CD14-positive monocyte (primary cell): Measurements from ENCODE around the gene DNLZ. TPM values are rescaled to one million over a fixed set of nuclear protein-coding genes. Genes with fewer than 3 reads are reported as not detected.
A peak's percentile ranks its signal among the peaks of the same experiment; 100 is the strongest.

ENCODE experiments used
- DNase-seq, 3 donors: peaks; one replicate each; pipeline ENCODE4 v3.0.0-alpha.2; 2011 to 2022
- H2AFZ ChIP-seq: 2 replicates; pipeline ENCODE4 v1.6.0; 2012; ENCODE audit warnings: mild to moderate bottlenecking, low read depth, low read length, inconsistent platforms; ENCODE audit not compliant: insufficient read depth, poor library complexity, severe bottlenecking
- H3K27ac ChIP-seq, 2 donors: 1 replicate in 1 of 2; 2 replicates in 1 of 2; pipeline ENCODE4 v1.5.1; 2012 to 2013; ENCODE audit warnings: low read length in 2 of 2, control low read depth in 1 of 2, inconsistent platforms in 1 of 2, low read depth in 1 of 2, mild to moderate bottlenecking in 1 of 2
- H3K27me3 ChIP-seq, 2 donors: one replicate each; pipeline versions ENCODE4 v1.6.0 to v1.6.1; 2011 to 2013; ENCODE audit warnings: low read length in 2 of 2; ENCODE audit not compliant: control insufficient read depth in 2 of 2, insufficient read depth in 2 of 2
- H3K36me3 ChIP-seq, 2 donors: replicated peaks in 1 of 2; 1 replicate in 1 of 2; 2 replicates in 1 of 2; pipeline versions ENCODE4 v1.5.1 to v1.6.1; 2012 to 2013; ENCODE audit warnings: low read length in 2 of 2, control low read depth in 1 of 2, inconsistent platforms in 1 of 2, mild to moderate bottlenecking in 1 of 2; ENCODE audit not compliant: insufficient read depth in 2 of 2, control insufficient read depth in 1 of 2
- H3K4me1 ChIP-seq, 2 donors: 1 replicate in 1 of 2; 2 replicates in 1 of 2; pipeline versions ENCODE4 v1.5.1 to v1.6.1; 2012 to 2013; ENCODE audit warnings: low read length in 2 of 2, control low read depth in 1 of 2, inconsistent platforms in 1 of 2, mild to moderate bottlenecking in 1 of 2, moderate library complexity in 1 of 2; ENCODE audit not compliant: insufficient read depth in 2 of 2, control insufficient read depth in 1 of 2
- H3K4me2 ChIP-seq: replicated peaks from 2 replicates; pipeline ENCODE3; 2012; ENCODE audit warnings: low read length, moderate library complexity, mild to moderate bottlenecking; ENCODE audit not compliant: poor library complexity, severe bottlenecking; ENCODE audit errors: extremely low read depth
- H3K4me3 ChIP-seq, 3 experiments: fragments of 200-600 bp in 1 of 3; sonication (generic) in 1 of 3; replicated peaks in 1 of 3; 1 replicate in 2 of 3; 2 replicates in 1 of 3; pipeline ENCODE4 v1.5.1; 2011 to 2013; ENCODE audit warnings: low read length in 3 of 3, mild to moderate bottlenecking in 3 of 3, control low read depth in 2 of 3, low read depth in 2 of 3, inconsistent platforms in 1 of 3, moderate library complexity in 1 of 3
- H3K79me2 ChIP-seq: 2 replicates; pipeline ENCODE4 v1.6.0; 2012; ENCODE audit warnings: mild to moderate bottlenecking, control low read depth, inconsistent platforms, low read length, moderate library complexity; ENCODE audit not compliant: insufficient read depth
- H3K9ac ChIP-seq: 2 replicates; pipeline ENCODE4 v1.6.0; 2017; ENCODE audit warnings: low read length, mild to moderate bottlenecking; ENCODE audit not compliant: insufficient read depth, poor library complexity, severe bottlenecking
- H3K9me3 ChIP-seq, 2 donors: replicated peaks in 1 of 2; 1 replicate in 1 of 2; 2 replicates in 1 of 2; pipeline versions ENCODE4 v1.5.1 to v1.6.1; 2012 to 2013; ENCODE audit warnings: low read length in 2 of 2, control low read depth in 1 of 2; ENCODE audit not compliant: control insufficient read depth in 1 of 2, insufficient read depth in 1 of 2
- H4K20me1 ChIP-seq: 2 replicates; pipeline ENCODE4 v1.6.0; 2012; ENCODE audit warnings: mild to moderate bottlenecking, low read length, control low read depth, moderate library complexity; ENCODE audit not compliant: insufficient read depth
- H3K27ac Mint-ChIP-seq, 7 donors: one replicate each; pipeline ENCODE4 v1.8.0; 2020; ENCODE audit warnings: mild to moderate bottlenecking in 7 of 7, mixed read lengths in 7 of 7, moderate library complexity in 6 of 7, inconsistent platforms in 2 of 7
- H3K27me3 Mint-ChIP-seq, 3 donors: one replicate each; pipeline ENCODE4 v1.8.0; 2021 to 2022; ENCODE audit warnings: low read depth in 3 of 3, mild to moderate bottlenecking in 3 of 3, mixed read lengths in 3 of 3, moderate library complexity in 3 of 3, inconsistent platforms in 1 of 3
- H3K36me3 Mint-ChIP-seq, 2 donors: one replicate each; pipeline ENCODE4 v1.8.0; 2020; ENCODE audit warnings: mixed read lengths in 2 of 2, inconsistent platforms in 1 of 2, mild to moderate bottlenecking in 1 of 2
- H3K4me1 Mint-ChIP-seq: one replicate; pipeline ENCODE4 v1.8.0; 2020; ENCODE audit warnings: mild to moderate bottlenecking, mixed read lengths
- H3K4me3 Mint-ChIP-seq, 2 donors: one replicate each; pipeline ENCODE4 v1.8.0; 2020; ENCODE audit warnings: mild to moderate bottlenecking in 2 of 2, mixed read lengths in 2 of 2, moderate library complexity in 1 of 2
- H3K9me3 Mint-ChIP-seq, 7 donors: one replicate each; pipeline ENCODE4 v1.8.0; 2020 to 2022; ENCODE audit warnings: mixed read lengths in 7 of 7, mild to moderate bottlenecking in 6 of 7, moderate library complexity in 6 of 7, inconsistent platforms in 2 of 7
- WGBS: methylation state at CpG from one replicate; pipeline ENCODE4 v1.1.5; 2013; ENCODE audit warnings: missing lambda C conversion rate; ENCODE audit not compliant: insufficient coverage; 5-methylcytosine and 5-hydroxymethylcytosine counted together
- intact Hi-C, 2 donors: fragments of 100-400 bp; cut with micrococcal nuclease; formaldehyde crosslinking; loops; one replicate each; pipeline versions ENCODE4 v1.15.0 to v1.15.1; 2023
- polyA plus RNA-seq, 3 donors: library from polyadenylated mRNA; depleted of rRNA in 1 of 3; unstranded in 2 of 3; stranded (reverse) in 1 of 3; fragments of 300-500 nt in 2 of 3; fragments of >200 nt in 1 of 3; fragmentation: Illumina TruSeq in 2 of 3; gene quantifications; 1 replicate in 2 of 3; 2 replicates in 1 of 3; pipeline ENCODE4 v1.2.3, GENCODE V29; 2012 to 2021
- TF ChIP-seq, protein P1 (sequence below): fragments of 200-600 bp; IDR thresholded peaks from one replicate; pipeline ENCODE4 v1.8.0; 2022; ENCODE audit warnings: antibody characterized with exemption, mild to moderate bottlenecking

Gene DNLZ
- polyA plus RNA-seq, 3 donors, result 5.1 to 20.5 (median 10.5) TPM

DNA sequence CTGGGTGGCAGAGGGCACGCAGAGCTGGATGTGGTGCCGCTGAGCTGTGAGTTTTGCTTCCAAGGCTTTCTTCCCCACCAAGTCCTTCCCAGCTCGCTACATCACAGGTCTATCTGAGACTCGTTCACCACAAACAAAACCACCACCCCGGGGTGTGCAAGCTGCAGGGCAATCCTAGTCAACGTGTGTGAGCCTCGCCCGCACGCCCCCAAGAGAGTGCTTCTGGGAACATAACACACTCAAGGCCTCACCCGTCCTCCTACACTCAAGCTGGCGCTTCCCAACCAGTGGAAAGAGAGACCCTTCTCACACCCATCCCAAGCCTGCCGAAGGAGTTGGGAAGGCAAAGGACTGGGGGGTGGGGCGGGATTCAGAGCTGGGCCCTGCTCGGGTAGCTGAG is 25.9 kb upstream of the DNLZ start:
- Histone ChIP-seq H4K20me1 (no peaks in the 10 kb centered on the region), H3K4me2 (no peak overlapping the region), H3K9ac (no peak overlapping the region), H3K9me3 (no peaks in the 10 kb centered on the region), H2AFZ (no peak overlapping the region), H3K27ac (no peak overlapping the region), H3K4me1 (no peaks in the 10 kb centered on the region), H3K4me3 (no peak overlapping the region), H3K27me3 (no peaks in the 10 kb centered on the region), H3K79me2 (no peaks in the 10 kb centered on the region), H3K36me3 (peaks cover 56 to 91% of the 10 kb centered on the region in 2 donors)
- Mint-ChIP-seq H3K27me3 (peaks cover 0 to 2% (median 0%) of the 10 kb centered on the region in 3 donors), H3K4me3 (no peak overlapping the region), H3K9me3 (no peaks in the 10 kb centered on the region), H3K4me1 (peaks cover 6% of the 10 kb centered on the region), H3K27ac (no peak overlapping the region), H3K36me3 (peaks cover 63 to 83% of the 10 kb centered on the region in 2 donors)
- intact Hi-C loops, result no loop called here
- WGBS, result 83% methylated on average over 7 of the region's 14 CpGs
- TF ChIP-seq, protein P1, sequence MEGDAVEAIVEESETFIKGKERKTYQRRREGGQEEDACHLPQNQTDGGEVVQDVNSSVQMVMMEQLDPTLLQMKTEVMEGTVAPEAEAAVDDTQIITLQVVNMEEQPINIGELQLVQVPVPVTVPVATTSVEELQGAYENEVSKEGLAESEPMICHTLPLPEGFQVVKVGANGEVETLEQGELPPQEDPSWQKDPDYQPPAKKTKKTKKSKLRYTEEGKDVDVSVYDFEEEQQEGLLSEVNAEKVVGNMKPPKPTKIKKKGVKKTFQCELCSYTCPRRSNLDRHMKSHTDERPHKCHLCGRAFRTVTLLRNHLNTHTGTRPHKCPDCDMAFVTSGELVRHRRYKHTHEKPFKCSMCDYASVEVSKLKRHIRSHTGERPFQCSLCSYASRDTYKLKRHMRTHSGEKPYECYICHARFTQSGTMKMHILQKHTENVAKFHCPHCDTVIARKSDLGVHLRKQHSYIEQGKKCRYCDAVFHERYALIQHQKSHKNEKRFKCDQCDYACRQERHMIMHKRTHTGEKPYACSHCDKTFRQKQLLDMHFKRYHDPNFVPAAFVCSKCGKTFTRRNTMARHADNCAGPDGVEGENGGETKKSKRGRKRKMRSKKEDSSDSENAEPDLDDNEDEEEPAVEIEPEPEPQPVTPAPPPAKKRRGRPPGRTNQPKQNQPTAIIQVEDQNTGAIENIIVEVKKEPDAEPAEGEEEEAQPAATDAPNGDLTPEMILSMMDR, result no peak
- no peak for DNase-seq

DNA sequence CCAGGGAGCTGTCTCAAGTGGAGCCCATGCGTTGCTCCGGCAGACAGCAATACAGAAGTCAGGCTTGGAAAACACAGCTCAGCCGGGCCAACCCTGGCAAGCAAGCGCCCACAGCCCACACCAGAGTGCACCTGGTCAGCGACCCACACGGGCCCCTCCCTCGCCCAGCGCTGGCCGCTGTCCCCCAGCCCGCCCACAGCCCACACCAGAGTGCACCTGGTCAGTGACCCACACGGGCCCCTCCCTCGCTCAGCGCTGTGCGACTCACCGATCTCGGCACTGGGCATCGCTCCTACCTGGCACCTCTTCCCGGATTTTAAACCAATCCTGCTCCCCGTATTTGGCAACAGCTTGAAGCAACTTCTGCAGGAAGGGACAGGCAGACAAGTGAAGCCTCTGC is 23.7 kb upstream of the DNLZ start:
- no peak overlapping the region for H2AFZ ChIP-seq
- peaks cover 57 to 92% of the 10 kb centered on the region in 2 donors for H3K36me3 ChIP-seq
- H3K27me3 ChIP-seq, result no peaks in the 10 kb centered on the region
- no peak overlapping the region for H3K4me3 ChIP-seq
- no peaks in the 10 kb centered on the region for H3K79me2 ChIP-seq
- H4K20me1 ChIP-seq, result no peaks in the 10 kb centered on the region
- intact Hi-C loops, result no loop called here
- no peak overlapping the region for H3K4me2 ChIP-seq
- no peaks in the 10 kb centered on the region for H3K4me1 ChIP-seq
- H3K36me3 Mint-ChIP-seq, result peaks cover 71 to 82% of the 10 kb centered on the region in 2 donors
- H3K4me1 Mint-ChIP-seq, result peaks cover 6% of the 10 kb centered on the region
- no peak overlapping the region for H3K9ac ChIP-seq
- no peaks in the 10 kb centered on the region for H3K9me3 Mint-ChIP-seq
- no peak overlapping the region for H3K27ac ChIP-seq
- no peak overlapping the region for H3K4me3 Mint-ChIP-seq
- DNase-seq, result no peak
- peaks cover 0 to 2% (median 0%) of the 10 kb centered on the region in 3 donors for H3K27me3 Mint-ChIP-seq
- H3K9me3 ChIP-seq, result no peaks in the 10 kb centered on the region
- peak overlapping the region in 1 of 7 donors; percentile 13 for H3K27ac Mint-ChIP-seq
- TF ChIP-seq, protein P1, result no peak
- 97% methylated on average over 19 of the region's 19 CpGs for WGBS
